A673 (cell line): ENCODE results near the gene RNF213. TPM values are rescaled to one million over a fixed set of nuclear protein-coding genes. Genes with fewer than 3 reads are reported as not detected.

ENCODE experiments used
- BruUV-seq: library from RNA; stranded (reverse); fragments of 400-500 nt; replicated peaks from 2 replicates; lab custom pipeline; 2021; lab: Mats Ljungman, UMichigan
- CTCF ChIA-PET: fragments of 300-600 bp; sonication (Branson Sonifier 250); formaldehyde crosslinking; loops from one replicate; lab custom pipeline; 2022; ENCODE audit warnings: antibody characterized with exemption; lab: Charles Lee
- POLR2A ChIA-PET: fragments of 300-600 bp; sonication (Branson Sonifier 250); formaldehyde crosslinking; loops from one replicate; lab custom pipeline; 2022; ENCODE audit warnings: antibody characterized with exemption; ENCODE audit not compliant: low non-redundant PET; lab: Charles Lee
- DNase-seq: peaks from one replicate; pipeline ENCODE4 v3.0.0-alpha.2; 2015; ENCODE audit warnings: low spot score
- H3K27ac ChIP-seq: fragments of 200-600 bp; sonication (generic); 2 replicates; pipeline ENCODE4 v1.5.1; 2016; ENCODE audit warnings: mixed run types, low read depth, mild to moderate bottlenecking, mixed read lengths, antibody characterized with exemption, low read length; ENCODE audit not compliant: poor library complexity, severe bottlenecking
- H3K27me3 ChIP-seq: fragments of 200-600 bp; sonication (generic); replicated peaks from 2 replicates; pipeline ENCODE4 v1.6.1; 2017; ENCODE audit warnings: mixed run types, low read depth, mild to moderate bottlenecking, mixed read lengths, antibody characterized with exemption, low read length; ENCODE audit not compliant: insufficient read depth, poor library complexity
- H3K36me3 ChIP-seq: fragments of 200-600 bp; sonication (generic); 2 replicates; pipeline ENCODE4 v1.6.1; 2016; ENCODE audit warnings: mixed run types, mild to moderate bottlenecking, mixed read lengths, antibody characterized with exemption, low read length; ENCODE audit not compliant: insufficient read depth, poor library complexity, severe bottlenecking
- H3K4me1 ChIP-seq: fragments of 200-600 bp; sonication (generic); 2 replicates; pipeline ENCODE4 v1.6.1; 2017; ENCODE audit warnings: mixed run types, mild to moderate bottlenecking, mixed read lengths, antibody characterized with exemption, low read length; ENCODE audit not compliant: insufficient read depth, poor library complexity, severe bottlenecking
- H3K4me3 ChIP-seq: fragments of 200-600 bp; sonication (generic); 2 replicates; pipeline ENCODE4 v1.5.1; 2016; ENCODE audit warnings: low read depth, mixed run types, mild to moderate bottlenecking, mixed read lengths, low read length; ENCODE audit not compliant: poor library complexity, severe bottlenecking
- H3K9me3 ChIP-seq: fragments of 200-600 bp; sonication (generic); 2 replicates; pipeline ENCODE4 v1.6.1; 2016; ENCODE audit warnings: mixed run types, low read depth, mild to moderate bottlenecking, mixed read lengths, antibody characterized with exemption, low read length; ENCODE audit not compliant: poor library complexity, severe bottlenecking
- CTCF ChIP-seq: fragments of 300-800, 200-600 bp; sonication (generic); conservative IDR thresholded peaks from 2 replicates; pipeline ENCODE4 v1.5.1; 2017; ENCODE audit warnings: low read depth, mild to moderate bottlenecking, antibody characterized with exemption, low read length, moderate library complexity, mixed read lengths
- EZH2 ChIP-seq: fragments of 200-600 bp; sonication (generic); IDR thresholded peaks from 2 replicates; pipeline ENCODE4 v1.6.1; 2017; ENCODE audit warnings: borderline replicate concordance, low read depth, mild to moderate bottlenecking, mixed read lengths, antibody characterized with exemption, low read length; ENCODE audit not compliant: poor library complexity, severe bottlenecking
- intact Hi-C: fragments of 100-400 bp; cut with micrococcal nuclease; formaldehyde crosslinking; loops from one replicate; pipeline ENCODE4 v1.10.0; 2022; ENCODE audit not compliant: unreplicated experiment
- total RNA-seq: library from RNA; stranded (reverse); gene quantifications from 2 replicates; pipeline ENCODE4 v1.2.3, GENCODE V29; 2021

RNF213 gene
- total RNA-seq, 1 experiment from 2014 or later, result 78.0 TPM

DNA sequence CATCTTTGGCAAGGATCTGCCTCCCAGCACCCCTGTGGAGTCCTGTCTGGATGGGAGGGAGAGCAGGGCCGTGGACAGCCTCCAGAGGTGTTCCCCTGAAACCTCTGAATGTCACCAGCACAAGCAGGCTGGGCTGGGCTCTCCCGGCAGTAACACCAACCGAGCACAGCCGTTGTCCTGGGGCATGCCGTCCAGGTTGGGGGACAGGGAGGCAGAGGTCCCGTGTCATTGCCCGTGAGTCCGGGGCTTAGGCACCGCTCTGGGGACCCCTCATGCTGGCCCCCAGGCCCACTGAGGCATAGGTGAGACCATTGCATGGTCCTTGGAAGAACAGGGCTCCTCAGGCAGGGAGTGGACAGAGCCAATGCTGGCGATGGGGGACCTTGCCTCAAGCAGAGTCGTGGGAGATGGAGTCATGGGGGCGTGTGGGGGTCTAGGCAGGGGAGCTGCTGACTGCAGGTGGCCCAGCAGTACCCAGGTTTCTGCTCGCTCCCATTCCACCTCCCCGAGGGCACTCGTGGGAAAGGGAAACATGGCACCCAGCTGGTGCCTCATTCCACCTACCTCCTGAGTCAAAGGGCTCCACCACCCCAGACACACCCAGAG, 171.8 kb downstream of the RNF213 start:
- Histone ChIP-seq H3K4me3 (no peak overlapping the region), H3K27ac (no peak overlapping the region), H3K4me1 (no peaks in the 10 kb centered on the region), H3K36me3 (no peaks in the 10 kb centered on the region), H3K9me3 (no peaks in the 10 kb centered on the region), H3K27me3 (peaks cover 10% of the 10 kb centered on the region)
- CTCF ChIA-PET, result no interaction called here
- intact Hi-C loops, result no loop called here
- no peak for DNase-seq
- no TSS peak for BruUV-seq
- TF ChIP-seq EZH2, result no peak
- TF ChIP-seq CTCF, result no peak
- POLR2A ChIA-PET, result no interaction called here

GRCh38 chr17:80432961-80433550, 172.4 kb downstream of the RNF213 start:
- peaks cover 10% of the 10 kb centered on the region for H3K27me3 ChIP-seq
- no peaks in the 10 kb centered on the region for H3K36me3 ChIP-seq
- intact Hi-C loops, result no loop called here
- H3K9me3 ChIP-seq, result no peaks in the 10 kb centered on the region
- no peaks in the 10 kb centered on the region for H3K4me1 ChIP-seq
- no peak for TF ChIP-seq CTCF
- no peak for TF ChIP-seq EZH2
- no peak for DNase-seq
- no peak overlapping the region for H3K27ac ChIP-seq
- no TSS peak for BruUV-seq
- POLR2A ChIA-PET, result no interaction called here
- CTCF ChIA-PET, result interaction anchor here (1.1 kb wide), 1 partner anchor 149 kb away, joined by 3 read pairs; no protein-coding TSS in a partner anchor
- no peak overlapping the region for H3K4me3 ChIP-seq

- intact Hi-C loops, result no loop called here
- no peak for DNase-seq
- CTCF ChIA-PET, result interaction anchor here (1.1 kb wide), 1 partner anchor 150 kb away, joined by 3 read pairs; no protein-coding TSS in a partner anchor
- Histone ChIP-seq H3K27me3 (peaks cover 10% of the 10 kb centered on the region), H3K27ac (no peak overlapping the region), H3K4me1 (no peaks in the 10 kb centered on the region), H3K9me3 (no peaks in the 10 kb centered on the region), H3K36me3 (no peaks in the 10 kb centered on the region), H3K4me3 (no peak overlapping the region)
- TF ChIP-seq CTCF, result no peak
- TF ChIP-seq EZH2, result no peak
- no TSS peak for BruUV-seq
- POLR2A ChIA-PET, result no interaction called here
Observed at GRCh38 chr17:80433916-80434666, 173.4 kb downstream of the RNF213 start.
